Esophagus muscularis mucosa (tissue), 3 donors: Measurements from ENCODE around the gene GSE1.

Experiments used
- EP300 ChIP-seq: sonication (generic); formaldehyde crosslinking; IDR thresholded peaks from one replicate; pipeline ENCODE4 v1.6.1; 2017; ENCODE audit warnings: antibody characterized with exemption
- TF ChIP-seq, protein P1 (sequence below), 3 experiments: fragments of 200-600 bp in 2 of 3; fragments of 450-650 bp in 1 of 3; sonication (generic) in 2 of 3; IDR thresholded peaks; one replicate each; pipeline ENCODE4 v1.5.1; 2017 to 2019; ENCODE audit warnings: antibody characterized with exemption in 3 of 3, mild to moderate bottlenecking in 2 of 3, moderate library complexity in 1 of 3

DNA sequence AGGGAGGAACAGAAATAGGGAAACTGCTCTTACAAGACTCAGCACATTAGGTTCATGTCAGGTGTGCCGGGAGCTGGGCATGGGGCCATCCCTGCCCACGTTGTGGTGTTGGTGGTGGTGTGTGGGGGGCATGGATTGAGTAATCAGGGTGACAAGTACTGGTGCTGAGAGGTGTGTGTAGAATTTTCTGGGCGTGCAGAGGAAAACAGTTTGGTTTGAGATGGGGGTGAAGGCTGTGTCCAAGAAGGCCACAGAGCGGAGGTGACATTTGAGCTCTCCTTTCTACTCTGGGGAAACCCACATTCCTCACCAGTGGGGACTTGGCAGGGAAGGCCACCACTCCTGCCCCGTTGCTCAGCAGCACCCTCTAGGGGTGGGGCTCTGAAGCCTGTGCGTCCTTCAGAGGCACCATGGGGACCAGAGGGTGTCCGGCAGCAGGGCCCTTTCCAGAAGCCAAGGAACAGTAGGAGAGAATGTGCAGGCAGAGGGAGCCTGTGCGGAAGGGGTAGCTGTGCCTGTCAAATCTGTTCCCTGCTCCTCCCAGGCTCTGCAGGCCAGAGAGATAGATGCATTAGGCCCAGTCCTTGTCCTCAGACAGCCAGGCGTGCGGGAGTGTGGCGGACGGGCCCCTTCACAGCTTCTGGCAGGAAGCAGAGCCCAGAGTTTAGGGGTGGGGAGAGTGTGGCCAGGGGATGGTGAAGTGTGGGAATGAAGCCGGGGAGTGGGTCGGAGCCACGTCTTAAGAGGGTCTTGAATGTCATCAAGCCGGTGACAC is 48.7 kb upstream of the GSE1 start:
- TF ChIP-seq, protein P1, sequence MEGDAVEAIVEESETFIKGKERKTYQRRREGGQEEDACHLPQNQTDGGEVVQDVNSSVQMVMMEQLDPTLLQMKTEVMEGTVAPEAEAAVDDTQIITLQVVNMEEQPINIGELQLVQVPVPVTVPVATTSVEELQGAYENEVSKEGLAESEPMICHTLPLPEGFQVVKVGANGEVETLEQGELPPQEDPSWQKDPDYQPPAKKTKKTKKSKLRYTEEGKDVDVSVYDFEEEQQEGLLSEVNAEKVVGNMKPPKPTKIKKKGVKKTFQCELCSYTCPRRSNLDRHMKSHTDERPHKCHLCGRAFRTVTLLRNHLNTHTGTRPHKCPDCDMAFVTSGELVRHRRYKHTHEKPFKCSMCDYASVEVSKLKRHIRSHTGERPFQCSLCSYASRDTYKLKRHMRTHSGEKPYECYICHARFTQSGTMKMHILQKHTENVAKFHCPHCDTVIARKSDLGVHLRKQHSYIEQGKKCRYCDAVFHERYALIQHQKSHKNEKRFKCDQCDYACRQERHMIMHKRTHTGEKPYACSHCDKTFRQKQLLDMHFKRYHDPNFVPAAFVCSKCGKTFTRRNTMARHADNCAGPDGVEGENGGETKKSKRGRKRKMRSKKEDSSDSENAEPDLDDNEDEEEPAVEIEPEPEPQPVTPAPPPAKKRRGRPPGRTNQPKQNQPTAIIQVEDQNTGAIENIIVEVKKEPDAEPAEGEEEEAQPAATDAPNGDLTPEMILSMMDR (IDR thresholded peaks at IDR 0.05), result peak in 1 of 3 experiments; percentile 36
- TF ChIP-seq EP300, result no peak
